ENCODE data around the gene HOXA13.
A peak's percentile ranks its signal among the peaks of the same experiment; 100 is the strongest.

Gene HOXA13

DNA sequence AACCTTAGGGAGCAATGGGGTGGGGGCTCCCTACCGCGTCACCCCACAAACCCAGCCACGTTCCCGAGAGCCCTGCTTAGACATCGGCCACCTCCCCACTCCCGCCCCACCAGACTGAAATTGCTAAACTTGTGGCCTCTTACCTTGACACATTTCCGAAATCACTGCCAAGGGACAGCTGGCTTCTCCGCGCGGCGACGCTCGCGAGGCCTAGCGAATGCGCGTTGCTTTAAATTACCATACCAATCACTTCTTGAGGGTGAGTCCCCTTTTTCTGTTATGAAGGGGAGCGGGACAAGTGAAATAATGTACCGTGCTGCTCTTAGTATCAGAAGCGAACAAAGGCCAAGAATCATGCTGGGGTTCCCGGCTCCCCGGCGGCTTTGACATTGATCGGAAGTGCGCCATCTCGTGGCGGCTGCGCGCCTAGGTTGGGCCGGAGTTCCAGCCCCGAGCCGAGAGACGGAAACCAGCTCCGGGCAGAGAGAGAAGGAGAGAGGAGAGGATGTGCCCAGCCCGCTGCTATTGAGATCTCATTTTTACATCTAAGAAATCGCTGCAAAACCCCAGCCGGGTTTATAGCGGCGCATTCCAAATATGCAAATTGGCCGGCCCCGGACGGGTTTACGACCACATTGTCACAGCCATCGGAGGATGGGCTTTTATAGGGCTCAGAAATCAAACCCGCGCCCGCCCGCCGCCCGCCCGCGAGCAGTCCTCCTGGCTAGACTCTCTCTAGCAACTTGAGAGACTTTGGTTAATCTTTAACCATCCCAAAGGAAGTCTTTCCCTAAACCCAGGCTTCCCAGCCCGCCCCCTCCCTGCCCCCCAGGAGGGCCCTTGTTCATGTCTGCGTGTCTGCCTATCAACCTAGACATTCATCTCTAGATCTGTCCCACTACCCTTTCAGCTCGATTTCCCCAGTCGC is 20.1 kb downstream of the HOXA13 start:
- TF ChIP-seq, protein P1, sequence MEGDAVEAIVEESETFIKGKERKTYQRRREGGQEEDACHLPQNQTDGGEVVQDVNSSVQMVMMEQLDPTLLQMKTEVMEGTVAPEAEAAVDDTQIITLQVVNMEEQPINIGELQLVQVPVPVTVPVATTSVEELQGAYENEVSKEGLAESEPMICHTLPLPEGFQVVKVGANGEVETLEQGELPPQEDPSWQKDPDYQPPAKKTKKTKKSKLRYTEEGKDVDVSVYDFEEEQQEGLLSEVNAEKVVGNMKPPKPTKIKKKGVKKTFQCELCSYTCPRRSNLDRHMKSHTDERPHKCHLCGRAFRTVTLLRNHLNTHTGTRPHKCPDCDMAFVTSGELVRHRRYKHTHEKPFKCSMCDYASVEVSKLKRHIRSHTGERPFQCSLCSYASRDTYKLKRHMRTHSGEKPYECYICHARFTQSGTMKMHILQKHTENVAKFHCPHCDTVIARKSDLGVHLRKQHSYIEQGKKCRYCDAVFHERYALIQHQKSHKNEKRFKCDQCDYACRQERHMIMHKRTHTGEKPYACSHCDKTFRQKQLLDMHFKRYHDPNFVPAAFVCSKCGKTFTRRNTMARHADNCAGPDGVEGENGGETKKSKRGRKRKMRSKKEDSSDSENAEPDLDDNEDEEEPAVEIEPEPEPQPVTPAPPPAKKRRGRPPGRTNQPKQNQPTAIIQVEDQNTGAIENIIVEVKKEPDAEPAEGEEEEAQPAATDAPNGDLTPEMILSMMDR (IDR thresholded peaks at IDR 0.05; ENCODE audit: low read depth, low read length): peak; percentile 90
- DNase-seq (ENCODE audit: extremely low read depth, low read depth): peak; percentile 7

DNA sequence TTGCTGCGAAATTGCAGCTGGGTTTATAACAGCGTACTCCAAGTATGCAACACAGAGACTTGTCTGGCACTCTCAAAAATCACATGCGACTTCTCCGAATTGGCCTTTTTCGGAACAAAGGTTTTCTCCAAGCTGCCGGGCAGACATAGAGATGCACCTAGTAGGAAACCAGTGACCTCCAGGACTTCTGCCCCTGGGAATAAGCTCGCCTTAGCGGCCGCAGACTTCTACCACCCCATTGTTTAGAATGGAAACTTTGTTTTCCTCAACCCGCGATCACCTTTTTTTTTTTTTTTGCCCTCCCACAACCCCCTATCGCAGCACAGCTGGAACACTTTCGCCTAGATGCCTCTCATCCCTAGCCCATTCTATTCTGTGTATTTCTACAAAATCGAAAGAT is 20.9 kb downstream of the HOXA13 start:
- no peak for DNase-seq (ENCODE audit: extremely low read depth, low read depth)
- TF ChIP-seq, protein P1 (IDR thresholded peaks at IDR 0.05; ENCODE audit: low read depth, low read length): no peak

- TF ChIP-seq, protein P1 (IDR thresholded peaks at IDR 0.05; ENCODE audit: low read depth, low read length): no peak
- no peak for DNase-seq (ENCODE audit: extremely low read depth, low read depth)
Observed at GRCh38 chr7:27178366-27178765, 21.5 kb downstream of the HOXA13 start.

GRCh38 chr7:27177795-27178320 is 22.0 kb downstream of the HOXA13 start:
- no peak for DNase-seq (ENCODE audit: extremely low read depth, low read depth)

GRCh38 chr7:27176962-27177794 is 22.7 kb downstream of the HOXA13 start:
- TF ChIP-seq, protein P1 (IDR thresholded peaks at IDR 0.05; ENCODE audit: low read depth, low read length): no peak
- DNase-seq (ENCODE audit: extremely low read depth, low read depth): no peak

More at GRCh38 chr7:27177795-27178320, 22.0 kb downstream of the HOXA13 start:
- TF ChIP-seq, protein P1 (IDR thresholded peaks at IDR 0.05; ENCODE audit: low read depth, low read length): no peak

GRCh38 chr7:27176524-27176845 is 23.4 kb downstream of the HOXA13 start:
- TF ChIP-seq, protein P1 (IDR thresholded peaks at IDR 0.05; ENCODE audit: low read depth, low read length): no peak
- no peak for DNase-seq (ENCODE audit: extremely low read depth, low read depth)
